BLaER1 treated with 17β-estradiol and CSF1 and Interleukin-3, amounts not matched to agents 10 nM and 100 nM (cell line): ENCODE data around the gene RALGPS2.

ENCODE experiments used
- H3K27ac ChIP-seq, 11 experiments: shearing (Covaris generic); formaldehyde crosslinking; 2 replicates each; pipeline ENCODE4 v1.8.1; 2022
- H3K27me3 ChIP-seq, 11 experiments: shearing (Covaris generic); formaldehyde crosslinking; 2 replicates each; pipeline ENCODE4 v1.8.1; 2022
- H3K36me3 ChIP-seq, 11 experiments: shearing (Covaris generic); formaldehyde crosslinking; 2 replicates each; pipeline ENCODE4 v1.8.1; 2022
- H3K4me1 ChIP-seq, 10 experiments: shearing (Covaris generic); formaldehyde crosslinking; 2 replicates each; pipeline ENCODE4 v1.8.1; 2022
- H3K4me2 ChIP-seq, 11 experiments: shearing (Covaris generic); formaldehyde crosslinking; 2 replicates each; pipeline ENCODE4 v1.8.1; 2022
- H3K4me3 ChIP-seq, 10 experiments: shearing (Covaris generic); formaldehyde crosslinking; 2 replicates each; pipeline ENCODE4 v1.8.1; 2022
- H3K9ac ChIP-seq, 11 experiments: shearing (Covaris generic); formaldehyde crosslinking; 2 replicates each; pipeline ENCODE4 v1.8.1; 2022
- H3K9me3 ChIP-seq, 11 experiments: shearing (Covaris generic); formaldehyde crosslinking; replicated peaks in 1 of 11; 2 replicates each; pipeline ENCODE4 v1.8.1; 2022
- H4K20me1 ChIP-seq, 11 experiments: shearing (Covaris generic); formaldehyde crosslinking; 2 replicates each; pipeline ENCODE4 v1.8.1; 2022
- Cebpa-rat ChIP-seq, 11 experiments: shearing (Covaris generic); IDR thresholded peaks; 2 replicates each; pipeline ENCODE4 v1.8.1; 2022

RALGPS2 gene

GRCh38 chr1:178870221-178870620 lies 145.2 kb downstream of the RALGPS2 start:
- H4K20me1 ChIP-seq, result no peaks in the 10 kb centered on the region
- H3K4me3 ChIP-seq, result no peak overlapping the region
- no peaks in the 10 kb centered on the region for H3K4me1 ChIP-seq
- H3K9ac ChIP-seq, result no peak overlapping the region
- H3K27ac ChIP-seq, result no peak overlapping the region
- H3K36me3 ChIP-seq, result peaks cover 0 to 4% (median 0%) of the 10 kb centered on the region in 11 experiments; a peak in 1 of 22 replicates
- no peaks in the 10 kb centered on the region for H3K9me3 ChIP-seq
- TF ChIP-seq Cebpa-rat (IDR thresholded peaks at IDR 0.05), result no peak
- no peak overlapping the region for H3K4me2 ChIP-seq
- H3K27me3 ChIP-seq, result no peaks in the 10 kb centered on the region

GRCh38 chr1:178870944-178871343 lies 145.9 kb downstream of the RALGPS2 start, which contains the start of gene ANGPTL1:
TSS of gene ANGPTL1 (minus strand) at chr1:178871077. CDS start at chr1:178865776, 5,301 bp downstream.
- peaks cover 0 to 4% (median 0%) of the 10 kb centered on the region in 11 experiments; a peak in 1 of 22 replicates for H3K36me3 ChIP-seq
- H3K27ac ChIP-seq, result no peak within 1 kb of the TSS
- H3K4me1 ChIP-seq, result no peaks in the 10 kb centered on the region
- TF ChIP-seq Cebpa-rat (IDR thresholded peaks at IDR 0.05), result no peak
- no peaks in the 10 kb centered on the region for H3K9me3 ChIP-seq
- H4K20me1 ChIP-seq, result no peaks in the 10 kb centered on the region
- no peak within 1 kb of the TSS for H3K4me2 ChIP-seq
- H3K9ac ChIP-seq, result no peak within 1 kb of the TSS
- H3K4me3 ChIP-seq, result no peak within 1 kb of the TSS
- no peaks in the 10 kb centered on the region for H3K27me3 ChIP-seq

- no peak for TF ChIP-seq Cebpa-rat (IDR thresholded peaks at IDR 0.05)
- Histone ChIP-seq H4K20me1 (no peaks in the 10 kb centered on the region), H3K4me1 (no peaks in the 10 kb centered on the region), H3K9ac (no peak overlapping the region), H3K36me3 (peaks cover 0 to 2% (median 0%) of the 10 kb centered on the region in 11 experiments; a peak in 1 of 22 replicates), H3K27me3 (no peaks in the 10 kb centered on the region), H3K4me2 (no peak overlapping the region), H3K9me3 (no peaks in the 10 kb centered on the region), H3K27ac (no peak overlapping the region), H3K4me3 (no peak overlapping the region)
Measured at GRCh38 chr1:178871551-178872320, 146.7 kb downstream of the RALGPS2 start.

GRCh38 chr1:178874966-178875365 lies 149.9 kb downstream of the RALGPS2 start:
- Histone ChIP-seq H3K4me3 (no peak overlapping the region), H3K27ac (no peak overlapping the region), H3K9me3 (no peaks in the 10 kb centered on the region), H3K4me2 (no peak overlapping the region), H3K36me3 (no peaks in the 10 kb centered on the region), H3K9ac (no peak overlapping the region), H3K27me3 (no peaks in the 10 kb centered on the region), H3K4me1 (no peaks in the 10 kb centered on the region), H4K20me1 (no peaks in the 10 kb centered on the region)
- no peak for TF ChIP-seq Cebpa-rat (IDR thresholded peaks at IDR 0.05)

GRCh38 chr1:178875936-178876335 lies 150.9 kb downstream of the RALGPS2 start:
- Histone ChIP-seq H3K27ac (no peak overlapping the region), H3K27me3 (no peaks in the 10 kb centered on the region), H3K4me1 (no peaks in the 10 kb centered on the region), H3K4me2 (no peak overlapping the region), H3K4me3 (no peak overlapping the region), H3K9ac (no peak overlapping the region), H4K20me1 (no peaks in the 10 kb centered on the region), H3K36me3 (no peaks in the 10 kb centered on the region), H3K9me3 (no peaks in the 10 kb centered on the region)
- TF ChIP-seq Cebpa-rat (IDR thresholded peaks at IDR 0.05), result no peak

- Histone ChIP-seq H3K27me3 (no peaks in the 10 kb centered on the region), H3K9me3 (no peaks in the 10 kb centered on the region), H3K4me1 (no peaks in the 10 kb centered on the region), H3K36me3 (0 out of 22 replicates have a peak, but pooled peaks cover 0 to 5% (median 0%) of the 10 kb centered on the region in 11 experiments), H3K4me2 (no peak overlapping the region), H3K27ac (no peak overlapping the region), H3K4me3 (no peak overlapping the region), H4K20me1 (no peaks in the 10 kb centered on the region), H3K9ac (no peak overlapping the region)
- no peak for TF ChIP-seq Cebpa-rat (IDR thresholded peaks at IDR 0.05)
Measured at GRCh38 chr1:178877896-178878295, 152.9 kb downstream of the RALGPS2 start.

- TF ChIP-seq Cebpa-rat (IDR thresholded peaks at IDR 0.05), result no peak
- Histone ChIP-seq H3K27ac (no peak overlapping the region), H4K20me1 (no peaks in the 10 kb centered on the region), H3K4me3 (no peak overlapping the region), H3K36me3 (peaks cover 0 to 16% (median 8%) of the 10 kb centered on the region in 11 experiments; a peak in 14 of 22 replicates), H3K9ac (no peak overlapping the region), H3K4me2 (no peak overlapping the region), H3K9me3 (no peaks in the 10 kb centered on the region), H3K27me3 (no peaks in the 10 kb centered on the region), H3K4me1 (no peaks in the 10 kb centered on the region)
Measured at GRCh38 chr1:178881950-178882349, 156.9 kb downstream of the RALGPS2 start.

GRCh38 chr1:178885869-178886268 lies 160.8 kb downstream of the RALGPS2 start:
- Histone ChIP-seq H3K9me3 (no peaks in the 10 kb centered on the region), H3K27me3 (no peaks in the 10 kb centered on the region), H3K4me1 (no peaks in the 10 kb centered on the region), H3K9ac (no peak overlapping the region), H3K36me3 (peaks cover 0 to 30% (median 15%) of the 10 kb centered on the region in 11 experiments; a peak in 15 of 22 replicates), H3K4me3 (no peak overlapping the region), H4K20me1 (no peaks in the 10 kb centered on the region), H3K4me2 (no peak overlapping the region), H3K27ac (no peak overlapping the region)
- no peak for TF ChIP-seq Cebpa-rat (IDR thresholded peaks at IDR 0.05)

- Histone ChIP-seq H3K9ac (no peak overlapping the region), H3K4me1 (no peaks in the 10 kb centered on the region), H3K9me3 (no peaks in the 10 kb centered on the region), H4K20me1 (no peaks in the 10 kb centered on the region), H3K27ac (no peak overlapping the region), H3K4me3 (no peak overlapping the region), H3K36me3 (peaks cover 0 to 26% (median 11%) of the 10 kb centered on the region in 11 experiments; a peak in 15 of 22 replicates), H3K27me3 (no peaks in the 10 kb centered on the region), H3K4me2 (no peak overlapping the region)
- no peak for TF ChIP-seq Cebpa-rat (IDR thresholded peaks at IDR 0.05)
Measured at GRCh38 chr1:178886551-178886950, 161.5 kb downstream of the RALGPS2 start.

- Histone ChIP-seq H3K4me2 (no peak overlapping the region), H4K20me1 (no peaks in the 10 kb centered on the region), H3K4me1 (no peaks in the 10 kb centered on the region), H3K4me3 (no peak overlapping the region), H3K9ac (no peak overlapping the region), H3K27ac (no peak overlapping the region), H3K36me3 (peaks cover 0 to 18% (median 0%) of the 10 kb centered on the region in 11 experiments; a peak in 9 of 22 replicates), H3K9me3 (peaks cover 0 to 8% (median 0%) of the 10 kb centered on the region in 11 experiments; a peak in 2 of 22 replicates), H3K27me3 (no peaks in the 10 kb centered on the region)
- TF ChIP-seq Cebpa-rat (IDR thresholded peaks at IDR 0.05), result no peak
Measured at GRCh38 chr1:178895928-178896327, 170.9 kb downstream of the RALGPS2 start.
